AG04449 (cell line): ENCODE data around the gene SLC4A1.

Experiments used
- CTCF ChIA-PET: fragments of 350-600 bp; formaldehyde crosslinking; extraction: SDS; loops from one replicate; lab custom pipeline; 2021; ENCODE audit warnings: antibody characterized with exemption; lab: Yijun Ruan, JAX
- POLR2A ChIA-PET: fragments of 400-600, 350-600 bp; formaldehyde crosslinking; extraction: SDS; loops from one replicate; lab custom pipeline; 2020; ENCODE audit warnings: antibody characterized with exemption, inconsistent platforms; lab: Yijun Ruan, JAX
- DNase-seq: peaks from one replicate; pipeline ENCODE4 v3.0.0-alpha.2; 2010; ENCODE audit warnings: low read depth, low spot score
- H3K4me3 ChIP-seq: 2 replicates; pipeline ENCODE4 v1.5.1; 2011; ENCODE audit warnings: low read depth, mild to moderate bottlenecking, control low read depth, low read length
- TF ChIP-seq, protein P1 (sequence below): IDR thresholded peaks from one replicate; pipeline ENCODE4 v1.5.1; 2011; ENCODE audit warnings: mild to moderate bottlenecking, moderate library complexity, low read length, control low read depth, inconsistent platforms; ENCODE audit not compliant: insufficient read depth; ENCODE audit errors: missing control alignments

SLC4A1 gene

DNA sequence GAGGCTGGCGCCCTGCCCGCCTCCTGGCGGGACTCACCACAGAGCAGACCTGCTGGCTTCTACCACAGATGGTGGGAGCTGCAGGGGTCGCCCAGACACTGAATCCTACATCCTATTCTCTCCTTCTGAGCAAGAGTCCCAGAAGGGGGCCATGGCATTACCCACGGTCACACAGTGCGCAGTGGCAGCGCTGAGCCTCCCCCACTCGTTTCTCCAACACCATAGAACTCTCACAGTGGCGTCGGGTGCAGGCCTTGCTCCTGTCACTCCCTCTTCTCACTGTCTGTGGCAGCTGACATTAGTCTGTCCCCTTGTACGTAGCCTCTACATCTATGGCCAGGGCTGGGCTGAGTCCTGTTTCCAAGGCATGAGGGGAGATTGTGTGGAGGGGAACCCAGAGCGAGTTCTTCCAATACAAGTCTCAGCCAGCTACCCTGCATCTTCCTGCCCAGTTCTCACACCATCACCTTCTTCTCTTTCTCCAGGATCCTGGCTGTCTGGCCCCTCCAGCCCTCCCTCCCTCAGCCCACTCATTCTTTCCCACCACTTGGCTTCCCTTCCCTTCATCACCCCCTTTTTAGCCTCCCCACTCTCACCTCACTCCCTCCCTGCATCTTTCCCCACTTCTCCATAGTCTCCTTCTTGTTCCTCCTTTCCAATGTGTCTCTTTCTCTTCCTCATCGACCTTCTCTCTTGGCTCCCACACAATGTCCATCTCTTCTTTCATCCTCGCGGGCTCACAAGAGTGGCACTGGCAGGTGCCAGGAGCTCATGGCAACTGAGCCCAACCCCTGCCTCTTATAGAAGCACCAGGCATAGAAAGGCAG is 54.3 kb downstream of the SLC4A1 start:
- TF ChIP-seq, protein P1, sequence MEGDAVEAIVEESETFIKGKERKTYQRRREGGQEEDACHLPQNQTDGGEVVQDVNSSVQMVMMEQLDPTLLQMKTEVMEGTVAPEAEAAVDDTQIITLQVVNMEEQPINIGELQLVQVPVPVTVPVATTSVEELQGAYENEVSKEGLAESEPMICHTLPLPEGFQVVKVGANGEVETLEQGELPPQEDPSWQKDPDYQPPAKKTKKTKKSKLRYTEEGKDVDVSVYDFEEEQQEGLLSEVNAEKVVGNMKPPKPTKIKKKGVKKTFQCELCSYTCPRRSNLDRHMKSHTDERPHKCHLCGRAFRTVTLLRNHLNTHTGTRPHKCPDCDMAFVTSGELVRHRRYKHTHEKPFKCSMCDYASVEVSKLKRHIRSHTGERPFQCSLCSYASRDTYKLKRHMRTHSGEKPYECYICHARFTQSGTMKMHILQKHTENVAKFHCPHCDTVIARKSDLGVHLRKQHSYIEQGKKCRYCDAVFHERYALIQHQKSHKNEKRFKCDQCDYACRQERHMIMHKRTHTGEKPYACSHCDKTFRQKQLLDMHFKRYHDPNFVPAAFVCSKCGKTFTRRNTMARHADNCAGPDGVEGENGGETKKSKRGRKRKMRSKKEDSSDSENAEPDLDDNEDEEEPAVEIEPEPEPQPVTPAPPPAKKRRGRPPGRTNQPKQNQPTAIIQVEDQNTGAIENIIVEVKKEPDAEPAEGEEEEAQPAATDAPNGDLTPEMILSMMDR: no peak
- CTCF ChIA-PET: interaction anchor here (1.1 to 7.2 kb wide), 3 partner anchors 11 to 119 kb away, joined by 3 to 130 read pairs (median 72); partner anchors contain the start of gene SLC25A39
- DNase-seq: no peak
- no peak overlapping the region for H3K4me3 ChIP-seq
- POLR2A ChIA-PET: no interaction called here

DNA sequence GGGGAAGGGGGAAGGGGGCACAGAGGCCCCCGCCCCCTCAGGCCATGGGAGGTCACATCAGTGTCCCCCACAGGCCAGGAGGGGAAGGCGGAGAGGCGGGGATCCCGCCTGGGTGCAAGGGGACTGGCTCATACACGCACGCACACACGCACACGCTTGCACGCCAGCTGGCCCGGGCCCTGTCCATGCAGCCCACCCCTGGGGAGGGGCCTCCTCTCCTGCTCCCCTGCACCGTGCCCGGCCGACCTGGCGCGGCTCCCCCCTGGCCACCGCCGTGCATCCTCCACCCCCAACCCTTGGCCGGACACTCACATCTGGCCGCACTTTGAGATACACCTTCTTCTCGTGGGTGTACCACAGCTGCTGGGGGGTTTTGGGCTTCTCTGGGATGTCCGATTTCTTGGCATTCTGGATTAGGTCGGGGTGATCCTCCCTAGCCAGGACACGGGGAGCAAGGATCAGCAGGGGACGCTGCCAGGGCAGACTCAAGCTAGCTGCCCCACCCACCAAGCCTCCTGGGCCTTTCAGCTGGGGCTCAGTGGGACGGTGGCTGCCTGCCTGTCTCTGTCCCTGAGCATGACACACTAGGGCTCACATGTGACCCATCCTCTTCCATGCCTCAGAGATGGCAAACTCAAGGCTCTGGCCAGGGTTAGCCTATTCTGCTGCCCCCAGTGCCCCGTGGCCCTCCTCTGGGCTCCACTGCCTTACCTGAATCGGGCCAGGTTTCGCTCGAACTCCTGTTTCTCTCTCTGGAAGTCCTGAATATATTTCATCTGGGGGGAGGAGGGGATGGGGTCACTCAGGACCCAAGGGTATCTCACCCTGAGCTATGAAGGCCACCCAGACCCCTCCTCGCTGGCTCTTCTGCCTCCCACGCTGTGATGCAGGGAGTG is 55.2 kb downstream of the SLC4A1 start:
- no peak overlapping the region for H3K4me3 ChIP-seq
- ChIA-PET CTCF (interaction anchor here (1.6 to 7.2 kb wide), 3 partner anchors 10 to 133 kb away, joined by 5 to 130 read pairs (median 72); partner anchors contain the start of gene GRN), POLR2A (interaction anchor here (0.5 kb wide), 1 partner anchor 300 kb away, joined by 3 read pairs; no protein-coding TSS in a partner anchor)
- DNase-seq: no peak
- TF ChIP-seq, protein P1: no peak

DNA sequence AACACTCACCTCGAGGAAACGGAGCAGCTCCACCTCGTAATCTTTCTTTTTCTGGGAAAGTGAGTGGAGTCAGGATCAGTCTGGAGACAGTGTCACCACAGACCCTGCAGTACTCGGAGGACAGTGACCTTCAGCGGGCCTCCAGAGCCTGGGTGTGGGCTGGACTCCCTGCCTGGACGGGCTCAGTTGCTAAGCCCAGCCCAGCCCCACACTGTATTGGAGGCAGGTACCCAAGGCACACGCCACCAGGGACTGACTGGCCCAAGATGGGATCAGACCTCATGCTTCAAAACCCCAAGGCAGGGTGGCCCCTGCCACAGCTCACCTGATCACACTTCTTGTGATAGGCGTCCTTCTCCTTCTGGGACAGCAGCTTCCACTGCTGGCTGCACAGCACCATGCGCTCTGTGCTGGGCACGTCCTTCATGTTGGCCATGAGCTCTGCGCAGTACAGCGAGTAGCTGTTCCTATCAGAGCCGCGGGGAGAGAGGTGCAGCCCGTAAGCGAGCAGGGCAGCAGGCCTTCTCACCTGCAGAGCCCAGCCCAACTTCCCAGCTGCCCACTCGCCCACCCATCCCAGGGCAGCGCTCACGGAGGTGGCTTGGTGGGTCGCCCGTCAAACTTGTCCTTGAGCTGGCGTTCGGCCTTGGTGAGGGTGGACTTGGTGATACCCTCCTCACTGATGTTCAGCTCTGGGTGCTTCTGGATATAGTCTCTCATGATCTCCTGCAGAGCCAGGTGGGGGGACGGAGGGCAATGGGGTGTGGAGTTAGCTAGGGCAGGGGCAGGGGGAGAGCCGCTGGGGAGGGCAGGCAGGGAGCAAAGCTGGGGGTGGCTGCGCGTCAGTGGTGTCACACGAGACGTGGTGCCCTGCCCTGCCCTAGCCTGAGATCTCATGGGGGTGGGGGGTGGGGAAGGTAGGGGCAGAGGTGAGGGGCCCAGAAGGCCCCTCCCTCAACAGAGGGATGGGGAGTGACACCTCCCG is 56.4 kb downstream of the SLC4A1 start:
- H3K4me3 ChIP-seq: no peak overlapping the region
- no peak for DNase-seq
- TF ChIP-seq, protein P1: no peak
- POLR2A ChIA-PET: interaction anchor here (0.8 to 0.9 kb wide), 2 partner anchors 25 to 139 kb away, joined by 3 read pairs; partner anchors contain the start of gene TMUB2
- CTCF ChIA-PET: interaction anchor here (1.1 to 7.2 kb wide), 13 partner anchors 9 to 397 kb away, joined by 3 to 130 read pairs (median 21); partner anchors contain the start of genes GRN, SLC25A39, TMUB2 and UBTF

DNA sequence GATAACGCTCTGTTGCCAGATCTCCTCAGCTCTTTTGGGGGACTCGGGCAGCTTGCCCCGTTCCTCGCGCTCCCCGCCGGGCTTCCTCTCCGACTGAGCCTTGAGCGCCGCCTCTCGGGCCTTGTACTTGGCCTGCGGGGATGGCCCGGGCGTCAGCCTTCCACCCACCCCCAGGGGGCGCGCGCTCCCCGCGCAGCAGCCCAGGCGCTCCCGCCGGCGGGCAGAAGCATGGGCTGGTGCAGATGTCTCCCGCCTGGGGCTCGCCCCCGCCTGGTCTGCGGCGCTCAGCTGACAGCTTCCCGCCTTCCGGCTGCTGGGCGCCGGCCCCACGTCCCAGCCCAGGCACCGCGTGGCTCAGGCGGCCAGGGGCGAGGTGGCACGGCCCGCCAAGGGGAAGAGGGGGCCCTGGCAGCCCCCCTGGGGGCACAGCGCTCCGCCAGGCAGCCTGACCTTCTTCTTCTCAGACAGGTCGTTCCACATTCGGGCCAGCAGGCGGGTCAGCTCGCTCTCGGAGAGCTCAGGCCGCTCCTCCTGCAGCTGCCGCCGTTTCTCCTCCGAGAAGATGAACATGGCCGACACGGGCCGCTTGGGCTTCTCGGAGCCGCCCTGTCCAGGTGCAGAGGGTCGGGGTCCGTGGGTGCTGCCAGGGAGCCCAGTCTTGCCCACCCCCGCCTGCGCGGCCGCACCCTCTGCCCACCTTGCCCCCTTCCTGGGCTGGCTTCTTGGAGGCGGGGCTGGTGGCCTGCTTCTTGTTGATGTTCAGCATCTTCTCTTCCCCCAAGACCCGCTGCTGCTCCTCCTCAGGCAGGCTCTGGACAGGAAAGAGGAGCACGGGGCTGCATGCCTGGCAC is 57.4 kb downstream of the SLC4A1 start:
- ChIA-PET CTCF (interaction anchor here (0.6 to 7.2 kb wide), 37 partner anchors 8 to 398 kb away, joined by 3 to 130 read pairs (median 6); partner anchors contain the start of genes GRN, ITGA2B, SLC25A39 and TMUB2), POLR2A (interaction anchor here (0.6 to 1.9 kb wide), 6 partner anchors 9 to 140 kb away, joined by 3 to 7 read pairs (median 4); partner anchors contain the start of genes GRN, TMUB2 and UBTF)
- TF ChIP-seq, protein P1: peak; percentile 100
- no peak for DNase-seq
- no peak overlapping the region for H3K4me3 ChIP-seq
